ENCODE data around the gene LYSMD3. TPM values are rescaled to one million over a fixed set of nuclear protein-coding genes. Genes with fewer than 3 reads are reported as not detected.

The LYSMD3 gene
- total RNA-seq, 1 donor from 2014 or later = 6.5 TPM

DNA sequence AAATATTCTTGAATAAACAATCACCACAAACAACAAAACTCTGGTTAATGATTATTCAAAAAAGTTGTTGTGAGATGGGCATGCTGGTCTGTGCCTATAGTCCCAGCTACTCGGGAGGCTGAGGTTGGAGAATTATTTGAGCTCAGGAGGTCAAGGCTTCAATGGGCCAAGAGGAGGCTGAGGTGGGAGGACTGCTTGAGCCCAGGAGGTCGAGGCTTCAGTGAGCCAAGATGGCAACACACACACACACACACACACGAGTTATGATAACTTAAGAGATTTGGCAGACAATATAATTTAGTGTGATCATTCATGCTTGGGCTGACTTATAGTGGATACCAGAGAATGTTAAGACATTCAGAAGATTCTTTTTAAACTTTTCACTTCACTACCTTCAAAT lies 14.9 kb downstream of the LYSMD3 start:
- no peak for TF ChIP-seq CTCF (conservative IDR thresholded peaks at IDR 0.05; ENCODE audit: low read depth, low read length)
- no peak for DNase-seq (ENCODE audit: low read depth)
- no peak overlapping the region for H3K4me3 ChIP-seq (ENCODE audit: low read depth, low read length)

GRCh38 chr5:90510438-90510837 lies 18.9 kb downstream of the LYSMD3 start:
- DNase-seq (ENCODE audit: low read depth) = no peak
- no peak for TF ChIP-seq CTCF (conservative IDR thresholded peaks at IDR 0.05; ENCODE audit: low read depth, low read length)
- H3K4me3 ChIP-seq (ENCODE audit: low read depth, low read length) = no peak overlapping the region

GRCh38 chr5:90506221-90506620 lies 23.2 kb downstream of the LYSMD3 start:
- TF ChIP-seq CTCF (conservative IDR thresholded peaks at IDR 0.05; ENCODE audit: low read depth, low read length) = no peak

DNA sequence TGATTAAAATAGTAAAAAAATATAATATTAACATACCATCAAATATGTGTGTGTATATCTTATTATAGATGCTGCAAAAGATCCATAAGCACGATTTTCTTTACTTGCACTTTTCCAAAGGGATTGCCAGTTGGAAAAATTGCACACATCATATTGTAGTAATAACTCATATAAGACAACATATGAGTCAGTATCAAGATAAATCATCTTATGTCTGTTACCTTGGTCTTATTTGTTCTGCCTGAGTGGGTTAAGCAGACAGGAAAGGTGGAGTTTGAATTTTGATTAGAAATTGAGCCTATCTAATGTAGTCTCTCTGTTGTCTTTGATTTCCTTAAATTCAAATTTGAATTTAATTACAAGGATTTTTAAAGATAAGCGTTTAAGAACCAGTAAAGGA lies 24.6 kb downstream of the LYSMD3 start:
- no peak for TF ChIP-seq CTCF (conservative IDR thresholded peaks at IDR 0.05; ENCODE audit: low read depth, low read length)
- no peak for DNase-seq (ENCODE audit: low read depth)
- no peak overlapping the region for H3K4me3 ChIP-seq (ENCODE audit: low read depth, low read length)

More at GRCh38 chr5:90506221-90506620, 23.2 kb downstream of the LYSMD3 start:
- no peak overlapping the region for H3K4me3 ChIP-seq (ENCODE audit: low read depth, low read length)
- no peak for DNase-seq (ENCODE audit: low read depth)

- DNase-seq (ENCODE audit: low read depth) = no peak
- no peak overlapping the region for H3K4me3 ChIP-seq (ENCODE audit: low read depth, low read length)
- TF ChIP-seq CTCF (conservative IDR thresholded peaks at IDR 0.05; ENCODE audit: low read depth, low read length) = no peak
Measured at GRCh38 chr5:90503596-90503995, 25.8 kb downstream of the LYSMD3 start.

DNA sequence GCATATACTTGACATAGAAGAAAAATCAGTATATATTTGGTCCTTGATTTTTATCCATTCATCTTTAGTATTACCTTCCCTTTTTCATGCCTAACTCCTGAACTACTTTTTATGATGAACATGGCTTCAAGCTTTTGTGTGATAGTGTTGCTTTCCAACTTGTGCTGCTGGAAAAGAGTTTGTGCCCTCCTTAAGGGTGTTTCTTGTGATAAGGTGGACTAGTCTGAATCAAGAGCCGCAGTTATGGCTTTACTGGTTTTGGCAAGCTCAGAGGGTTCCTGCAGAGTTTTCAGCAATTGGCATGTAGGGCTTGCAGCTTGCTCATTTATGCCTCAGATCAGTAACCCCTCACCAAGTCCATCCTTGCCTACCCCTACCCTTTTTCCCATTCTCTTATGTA lies 34.2 kb downstream of the LYSMD3 start:
- no peak for DNase-seq (ENCODE audit: low read depth)
- no peak for TF ChIP-seq CTCF (conservative IDR thresholded peaks at IDR 0.05; ENCODE audit: low read depth, low read length)
- no peak overlapping the region for H3K4me3 ChIP-seq (ENCODE audit: low read depth, low read length)

GRCh38 chr5:90494043-90494442 lies 35.3 kb downstream of the LYSMD3 start:
- TF ChIP-seq CTCF (conservative IDR thresholded peaks at IDR 0.05; ENCODE audit: low read depth, low read length) = no peak
- H3K4me3 ChIP-seq (ENCODE audit: low read depth, low read length) = no peak overlapping the region
- DNase-seq (ENCODE audit: low read depth) = no peak

All from epithelial cell of proximal tubule (primary cell).